HEK293 (cell line): ENCODE results near the gene IFT122.

Experiments
- CTCF ChIP-seq: fragments of 450-650 bp; formaldehyde crosslinking; IDR thresholded peaks from 2 replicates; pipeline ENCODE4 v1.5.1; 2016; ENCODE audit warnings: missing biosample characterization, missing genetic modification characterization
- KLF9 ChIP-seq: fragments of 450-650 bp; formaldehyde crosslinking; IDR thresholded peaks from 2 replicates; pipeline ENCODE4 v1.5.1; 2016; ENCODE audit warnings: missing biosample characterization, missing genetic modification characterization, low read depth
- OSR2 ChIP-seq: fragments of 450-650 bp; formaldehyde crosslinking; IDR thresholded peaks from 2 replicates; pipeline ENCODE4 v1.5.1; 2016; ENCODE audit warnings: missing biosample characterization, missing genetic modification characterization
- PATZ1 ChIP-seq: fragments of 450-650 bp; formaldehyde crosslinking; IDR thresholded peaks from 2 replicates; pipeline ENCODE4 v1.5.1; 2016; ENCODE audit warnings: missing biosample characterization, missing genetic modification characterization
- PBX3 ChIP-seq: sonication (generic); formaldehyde crosslinking; IDR thresholded peaks from 2 replicates; pipeline ENCODE4 v1.8.1; 2022; ENCODE audit warnings: mild to moderate bottlenecking, moderate library complexity, missing genetic modification reagents
- SCRT2 ChIP-seq: fragments of 450-650 bp; formaldehyde crosslinking; IDR thresholded peaks from 2 replicates; pipeline ENCODE4 v1.5.1; 2016; ENCODE audit warnings: missing biosample characterization, missing genetic modification characterization
- SETDB1 ChIP-seq: IDR thresholded peaks from one replicate; pipeline ENCODE4 v1.6.1; 2017; ENCODE audit warnings: mild to moderate bottlenecking, low read length, moderate library complexity, mixed read lengths; ENCODE audit not compliant: insufficient read length
- ZBTB8A ChIP-seq: fragments of 450-650 bp; formaldehyde crosslinking; IDR thresholded peaks from 2 replicates; pipeline ENCODE4 v1.5.1; 2016; ENCODE audit warnings: missing biosample characterization, missing genetic modification characterization
- ZFHX2 ChIP-seq: fragments of 450-650 bp; formaldehyde crosslinking; conservative IDR thresholded peaks from 2 replicates; pipeline ENCODE4 v1.5.1; 2016; ENCODE audit warnings: missing biosample characterization, missing genetic modification characterization
- ZNF146 ChIP-seq: fragments of 450-650 bp; formaldehyde crosslinking; IDR thresholded peaks from 2 replicates; pipeline ENCODE4 v1.5.1; 2016; ENCODE audit warnings: missing biosample characterization, missing genetic modification characterization
- ZNF214 ChIP-seq: fragments of 450-650 bp; formaldehyde crosslinking; IDR thresholded peaks from 2 replicates; pipeline ENCODE4 v1.5.1; 2017; ENCODE audit warnings: missing biosample characterization, mild to moderate bottlenecking, missing genetic modification characterization, borderline replicate concordance
- ZNF391 ChIP-seq: fragments of 450-650 bp; formaldehyde crosslinking; IDR thresholded peaks from 2 replicates; pipeline ENCODE4 v1.5.1; 2016; ENCODE audit warnings: low read depth, missing biosample characterization, missing genetic modification characterization, borderline replicate concordance
- ZNF394 ChIP-seq: fragments of 450-650 bp; formaldehyde crosslinking; IDR thresholded peaks from 2 replicates; pipeline ENCODE4 v1.5.1; 2016; ENCODE audit warnings: missing biosample characterization, missing genetic modification characterization, mild to moderate bottlenecking, moderate library complexity, borderline replicate concordance
- ZNF48 ChIP-seq: fragments of 450-650 bp; formaldehyde crosslinking; IDR thresholded peaks from 2 replicates; pipeline ENCODE4 v1.5.1; 2016; ENCODE audit warnings: missing biosample characterization, missing genetic modification characterization
- ZNF501 ChIP-seq: fragments of 450-650 bp; formaldehyde crosslinking; IDR thresholded peaks from 2 replicates; pipeline ENCODE4 v1.5.1; 2016; ENCODE audit warnings: missing biosample characterization, missing genetic modification characterization
- ZNF521 ChIP-seq: fragments of 450-650 bp; formaldehyde crosslinking; IDR thresholded peaks from 2 replicates; pipeline ENCODE4 v1.5.1; 2017; ENCODE audit warnings: missing biosample characterization, mild to moderate bottlenecking, missing genetic modification characterization
- ZNF600 ChIP-seq: fragments of 450-650 bp; formaldehyde crosslinking; IDR thresholded peaks from 2 replicates; pipeline ENCODE4 v1.5.1; 2016; ENCODE audit warnings: missing biosample characterization, missing genetic modification characterization
- ZNF654 ChIP-seq: fragments of 450-650 bp; formaldehyde crosslinking; IDR thresholded peaks from 2 replicates; pipeline ENCODE4 v1.5.1; 2016; ENCODE audit warnings: low read depth, missing biosample characterization, missing genetic modification characterization
- ZNF658 ChIP-seq: fragments of 450-650 bp; formaldehyde crosslinking; IDR thresholded peaks from 2 replicates; pipeline ENCODE4; 2016; ENCODE audit warnings: missing biosample characterization, missing genetic modification characterization
- TF ChIP-seq, protein P1 (sequence below): fragments of 450-650 bp; formaldehyde crosslinking; IDR thresholded peaks from 2 replicates; pipeline ENCODE4 v1.5.1; 2016; ENCODE audit warnings: missing biosample characterization, missing genetic modification characterization
- TF ChIP-seq, protein P2 (sequence below): fragments of 450-650 bp; formaldehyde crosslinking; IDR thresholded peaks from 2 replicates; pipeline ENCODE4 v1.5.1; 2017; ENCODE audit warnings: missing biosample characterization, missing genetic modification characterization
- TF ChIP-seq, protein P3 (sequence below): fragments of 450-650 bp; IDR thresholded peaks from 2 replicates; pipeline ENCODE4 v1.5.1; 2018; ENCODE audit warnings: missing biosample characterization, mild to moderate bottlenecking, missing genetic modification characterization
- TF ChIP-seq, protein P4 (sequence below): fragments of 450-650 bp; formaldehyde crosslinking; IDR thresholded peaks from 2 replicates; pipeline ENCODE4 v1.5.1; 2016; ENCODE audit warnings: missing biosample characterization, missing genetic modification characterization
- TF ChIP-seq, protein P5 (sequence below): fragments of 450-650 bp; formaldehyde crosslinking; IDR thresholded peaks from 2 replicates; pipeline ENCODE4 v1.5.1; 2016; ENCODE audit warnings: missing biosample characterization, missing genetic modification characterization

IFT122 gene

GRCh38 chr3:129399145-129399894 lies 40.7 kb upstream of the IFT122 start (continued):
- TF ChIP-seq ZNF600 (tag by site-specific recombination) (no peak), CTCF (tag by site-specific recombination) (peak; percentile 68), ZNF391 (tag by site-specific recombination) (no peak), ZNF521 (tag by site-specific recombination) (no peak), SETDB1 (no peak), ZNF48 (no peak), ZFHX2 (tag by site-specific recombination) (no peak), PATZ1 (no peak), OSR2 (tag by site-specific recombination) (no peak), ZNF394 (0 out of 2 replicates have a peak, but pooled peaks have one; percentile 35), ZNF658 (no peak), ZNF214 (no peak), SCRT2 (no peak), KLF9 (tag by site-specific recombination) (no peak), ZNF146 (tag by site-specific recombination) (no peak), PBX3 (no peak), ZBTB8A (tag by site-specific recombination) (peak; percentile 44; the same call in 1 of the 2 replicates), ZNF501 (tag by site-specific recombination) (no peak; the same call in 1 of the 2 replicates), ZNF654 (tag by site-specific recombination) (no peak)
- TF ChIP-seq, protein P1, sequence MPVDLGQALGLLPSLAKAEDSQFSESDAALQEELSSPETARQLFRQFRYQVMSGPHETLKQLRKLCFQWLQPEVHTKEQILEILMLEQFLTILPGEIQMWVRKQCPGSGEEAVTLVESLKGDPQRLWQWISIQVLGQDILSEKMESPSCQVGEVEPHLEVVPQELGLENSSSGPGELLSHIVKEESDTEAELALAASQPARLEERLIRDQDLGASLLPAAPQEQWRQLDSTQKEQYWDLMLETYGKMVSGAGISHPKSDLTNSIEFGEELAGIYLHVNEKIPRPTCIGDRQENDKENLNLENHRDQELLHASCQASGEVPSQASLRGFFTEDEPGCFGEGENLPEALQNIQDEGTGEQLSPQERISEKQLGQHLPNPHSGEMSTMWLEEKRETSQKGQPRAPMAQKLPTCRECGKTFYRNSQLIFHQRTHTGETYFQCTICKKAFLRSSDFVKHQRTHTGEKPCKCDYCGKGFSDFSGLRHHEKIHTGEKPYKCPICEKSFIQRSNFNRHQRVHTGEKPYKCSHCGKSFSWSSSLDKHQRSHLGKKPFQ (tag by site-specific recombination) = no peak
- TF ChIP-seq, protein P2, sequence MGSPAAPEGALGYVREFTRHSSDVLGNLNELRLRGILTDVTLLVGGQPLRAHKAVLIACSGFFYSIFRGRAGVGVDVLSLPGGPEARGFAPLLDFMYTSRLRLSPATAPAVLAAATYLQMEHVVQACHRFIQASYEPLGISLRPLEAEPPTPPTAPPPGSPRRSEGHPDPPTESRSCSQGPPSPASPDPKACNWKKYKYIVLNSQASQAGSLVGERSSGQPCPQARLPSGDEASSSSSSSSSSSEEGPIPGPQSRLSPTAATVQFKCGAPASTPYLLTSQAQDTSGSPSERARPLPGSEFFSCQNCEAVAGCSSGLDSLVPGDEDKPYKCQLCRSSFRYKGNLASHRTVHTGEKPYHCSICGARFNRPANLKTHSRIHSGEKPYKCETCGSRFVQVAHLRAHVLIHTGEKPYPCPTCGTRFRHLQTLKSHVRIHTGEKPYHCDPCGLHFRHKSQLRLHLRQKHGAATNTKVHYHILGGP (tag by site-specific recombination) = no peak
- TF ChIP-seq, protein P3, sequence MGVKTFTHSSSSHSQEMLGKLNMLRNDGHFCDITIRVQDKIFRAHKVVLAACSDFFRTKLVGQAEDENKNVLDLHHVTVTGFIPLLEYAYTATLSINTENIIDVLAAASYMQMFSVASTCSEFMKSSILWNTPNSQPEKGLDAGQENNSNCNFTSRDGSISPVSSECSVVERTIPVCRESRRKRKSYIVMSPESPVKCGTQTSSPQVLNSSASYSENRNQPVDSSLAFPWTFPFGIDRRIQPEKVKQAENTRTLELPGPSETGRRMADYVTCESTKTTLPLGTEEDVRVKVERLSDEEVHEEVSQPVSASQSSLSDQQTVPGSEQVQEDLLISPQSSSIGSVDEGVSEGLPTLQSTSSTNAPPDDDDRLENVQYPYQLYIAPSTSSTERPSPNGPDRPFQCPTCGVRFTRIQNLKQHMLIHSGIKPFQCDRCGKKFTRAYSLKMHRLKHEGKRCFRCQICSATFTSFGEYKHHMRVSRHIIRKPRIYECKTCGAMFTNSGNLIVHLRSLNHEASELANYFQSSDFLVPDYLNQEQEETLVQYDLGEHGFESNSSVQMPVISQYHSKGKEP (tag by site-specific recombination) = no peak
- TF ChIP-seq, protein P4, sequence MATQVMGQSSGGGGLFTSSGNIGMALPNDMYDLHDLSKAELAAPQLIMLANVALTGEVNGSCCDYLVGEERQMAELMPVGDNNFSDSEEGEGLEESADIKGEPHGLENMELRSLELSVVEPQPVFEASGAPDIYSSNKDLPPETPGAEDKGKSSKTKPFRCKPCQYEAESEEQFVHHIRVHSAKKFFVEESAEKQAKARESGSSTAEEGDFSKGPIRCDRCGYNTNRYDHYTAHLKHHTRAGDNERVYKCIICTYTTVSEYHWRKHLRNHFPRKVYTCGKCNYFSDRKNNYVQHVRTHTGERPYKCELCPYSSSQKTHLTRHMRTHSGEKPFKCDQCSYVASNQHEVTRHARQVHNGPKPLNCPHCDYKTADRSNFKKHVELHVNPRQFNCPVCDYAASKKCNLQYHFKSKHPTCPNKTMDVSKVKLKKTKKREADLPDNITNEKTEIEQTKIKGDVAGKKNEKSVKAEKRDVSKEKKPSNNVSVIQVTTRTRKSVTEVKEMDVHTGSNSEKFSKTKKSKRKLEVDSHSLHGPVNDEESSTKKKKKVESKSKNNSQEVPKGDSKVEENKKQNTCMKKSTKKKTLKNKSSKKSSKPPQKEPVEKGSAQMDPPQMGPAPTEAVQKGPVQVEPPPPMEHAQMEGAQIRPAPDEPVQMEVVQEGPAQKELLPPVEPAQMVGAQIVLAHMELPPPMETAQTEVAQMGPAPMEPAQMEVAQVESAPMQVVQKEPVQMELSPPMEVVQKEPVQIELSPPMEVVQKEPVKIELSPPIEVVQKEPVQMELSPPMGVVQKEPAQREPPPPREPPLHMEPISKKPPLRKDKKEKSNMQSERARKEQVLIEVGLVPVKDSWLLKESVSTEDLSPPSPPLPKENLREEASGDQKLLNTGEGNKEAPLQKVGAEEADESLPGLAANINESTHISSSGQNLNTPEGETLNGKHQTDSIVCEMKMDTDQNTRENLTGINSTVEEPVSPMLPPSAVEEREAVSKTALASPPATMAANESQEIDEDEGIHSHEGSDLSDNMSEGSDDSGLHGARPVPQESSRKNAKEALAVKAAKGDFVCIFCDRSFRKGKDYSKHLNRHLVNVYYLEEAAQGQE = no peak
- TF ChIP-seq, protein P5, sequence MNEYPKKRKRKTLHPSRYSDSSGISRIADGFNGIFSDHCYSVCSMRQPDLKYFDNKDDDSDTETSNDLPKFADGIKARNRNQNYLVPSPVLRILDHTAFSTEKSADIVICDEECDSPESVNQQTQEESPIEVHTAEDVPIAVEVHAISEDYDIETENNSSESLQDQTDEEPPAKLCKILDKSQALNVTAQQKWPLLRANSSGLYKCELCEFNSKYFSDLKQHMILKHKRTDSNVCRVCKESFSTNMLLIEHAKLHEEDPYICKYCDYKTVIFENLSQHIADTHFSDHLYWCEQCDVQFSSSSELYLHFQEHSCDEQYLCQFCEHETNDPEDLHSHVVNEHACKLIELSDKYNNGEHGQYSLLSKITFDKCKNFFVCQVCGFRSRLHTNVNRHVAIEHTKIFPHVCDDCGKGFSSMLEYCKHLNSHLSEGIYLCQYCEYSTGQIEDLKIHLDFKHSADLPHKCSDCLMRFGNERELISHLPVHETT = peak; percentile 74
